OCI-LY1 (cell line): ENCODE data around the gene ANKH.

Source experiments
- H2AFZ ChIP-seq: fragments of 200-600 bp; sonication (generic), shearing (Covaris generic); 2 replicates; pipeline ENCODE4 v1.6.0; 2014; ENCODE audit warnings: antibody characterized with exemption, mild to moderate bottlenecking, low read length
- H3F3A ChIP-seq: fragments of 200-600 bp; sonication (generic), shearing (Covaris generic); 2 replicates; pipeline ENCODE4 v1.6.0; 2014; ENCODE audit warnings: mild to moderate bottlenecking, antibody characterized with exemption, low read length, moderate library complexity; ENCODE audit not compliant: insufficient read depth
- H3K27ac ChIP-seq: fragments of 200-600 bp; sonication (generic); 2 replicates; pipeline ENCODE4 v1.5.1; 2014; ENCODE audit warnings: low read length, mixed run types, mild to moderate bottlenecking, low read depth; ENCODE audit not compliant: poor library complexity, severe bottlenecking
- H3K27me3 ChIP-seq: fragments of 200-600 bp; sonication (generic); 2 replicates; pipeline ENCODE4 v1.6.0; 2014; ENCODE audit warnings: antibody characterized with exemption, mild to moderate bottlenecking, low read length, moderate library complexity; ENCODE audit not compliant: insufficient read depth
- H3K36me3 ChIP-seq: fragments of 200-600 bp; sonication (generic); 2 replicates; pipeline ENCODE4 v1.6.1; 2014; ENCODE audit warnings: mild to moderate bottlenecking, antibody characterized with exemption, low read length, moderate library complexity, mixed read lengths; ENCODE audit not compliant: insufficient read depth
- H3K4me1 ChIP-seq: fragments of 200-600 bp; sonication (generic); 2 replicates; pipeline ENCODE4 v1.5.1; 2014; ENCODE audit warnings: mild to moderate bottlenecking, low read length, moderate library complexity; ENCODE audit not compliant: insufficient read depth, severe bottlenecking
- H3K4me2 ChIP-seq: fragments of 200-600 bp; sonication (generic), shearing (Covaris generic); 2 replicates; pipeline ENCODE4 v1.6.1; 2014; ENCODE audit warnings: low read length
- H3K4me3 ChIP-seq: fragments of 200-600 bp; sonication (generic); 2 replicates; pipeline ENCODE4 v1.5.1; 2014; ENCODE audit warnings: low read length, low read depth, mild to moderate bottlenecking, mixed read lengths; ENCODE audit not compliant: poor library complexity, severe bottlenecking
- H3K79me2 ChIP-seq: fragments of 200-600 bp; shearing (Covaris generic); 2 replicates; pipeline ENCODE4 v1.6.1; 2016; ENCODE audit warnings: mixed run types, low read length, mixed read lengths; ENCODE audit not compliant: insufficient read depth
- H3K9ac ChIP-seq: fragments of 200-600 bp; sonication (generic), shearing (Covaris generic); 2 replicates; pipeline ENCODE4 v1.6.1; 2014; ENCODE audit warnings: mild to moderate bottlenecking, low read length, mixed read lengths
- H3K9me2 ChIP-seq: fragments of 200-600 bp; sonication (generic), shearing (Covaris generic); 2 replicates; pipeline ENCODE4 v1.6.1; 2014; ENCODE audit warnings: low read depth, mild to moderate bottlenecking, low read length, mixed read lengths
- H3K9me3 ChIP-seq: fragments of 200-600 bp; shearing (Covaris generic); 2 replicates; pipeline ENCODE4 v1.6.1; 2014; ENCODE audit warnings: low read length, mixed read lengths
- H4K20me1 ChIP-seq: fragments of 200-600 bp; sonication (generic), shearing (Covaris generic); 2 replicates; pipeline ENCODE4 v1.6.0; 2016; ENCODE audit warnings: mild to moderate bottlenecking, low read length; ENCODE audit not compliant: insufficient read depth
- EZH2 ChIP-seq: fragments of 200-600 bp; sonication (generic), shearing (Covaris generic); IDR thresholded peaks from 2 replicates; pipeline ENCODE4 v1.8.0; 2017; ENCODE audit warnings: borderline replicate concordance, mixed run types, mild to moderate bottlenecking, antibody characterized with exemption, low read length, moderate library complexity, mixed read lengths
- TF ChIP-seq, protein P1 (sequence below): fragments of 200-600 bp; sonication (generic), shearing (Covaris generic); IDR thresholded peaks from 2 replicates; pipeline ENCODE4 v1.5.1; 2017; ENCODE audit warnings: mild to moderate bottlenecking, antibody characterized with exemption, low read length, moderate library complexity, mixed read lengths

ANKH gene

DNA sequence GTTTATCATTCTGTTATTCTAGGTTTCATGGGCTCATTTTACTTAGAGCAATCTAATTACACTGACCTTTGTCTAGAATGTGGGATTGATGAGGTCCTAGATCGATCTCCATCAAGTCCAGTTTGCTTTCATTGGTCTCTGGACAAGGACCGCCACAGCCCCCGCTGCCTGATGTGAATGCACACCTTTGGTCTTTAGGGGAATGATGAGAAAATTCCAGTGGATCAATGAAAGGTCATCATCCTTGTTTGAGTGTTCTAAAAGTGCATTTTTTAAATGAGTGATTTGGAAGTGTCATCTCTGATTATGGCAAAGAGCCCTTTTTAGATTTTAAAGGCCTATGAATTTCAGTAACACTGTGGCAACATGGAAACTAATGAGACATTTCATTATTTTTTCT, 2.2 kb upstream of the ANKH start:
- no peak overlapping the region for H3K4me3 ChIP-seq
- no peak overlapping the region for H3K9ac ChIP-seq
- H3K4me1 ChIP-seq, result peaks cover 25% of the 10 kb centered on the region
- TF ChIP-seq, protein P1, sequence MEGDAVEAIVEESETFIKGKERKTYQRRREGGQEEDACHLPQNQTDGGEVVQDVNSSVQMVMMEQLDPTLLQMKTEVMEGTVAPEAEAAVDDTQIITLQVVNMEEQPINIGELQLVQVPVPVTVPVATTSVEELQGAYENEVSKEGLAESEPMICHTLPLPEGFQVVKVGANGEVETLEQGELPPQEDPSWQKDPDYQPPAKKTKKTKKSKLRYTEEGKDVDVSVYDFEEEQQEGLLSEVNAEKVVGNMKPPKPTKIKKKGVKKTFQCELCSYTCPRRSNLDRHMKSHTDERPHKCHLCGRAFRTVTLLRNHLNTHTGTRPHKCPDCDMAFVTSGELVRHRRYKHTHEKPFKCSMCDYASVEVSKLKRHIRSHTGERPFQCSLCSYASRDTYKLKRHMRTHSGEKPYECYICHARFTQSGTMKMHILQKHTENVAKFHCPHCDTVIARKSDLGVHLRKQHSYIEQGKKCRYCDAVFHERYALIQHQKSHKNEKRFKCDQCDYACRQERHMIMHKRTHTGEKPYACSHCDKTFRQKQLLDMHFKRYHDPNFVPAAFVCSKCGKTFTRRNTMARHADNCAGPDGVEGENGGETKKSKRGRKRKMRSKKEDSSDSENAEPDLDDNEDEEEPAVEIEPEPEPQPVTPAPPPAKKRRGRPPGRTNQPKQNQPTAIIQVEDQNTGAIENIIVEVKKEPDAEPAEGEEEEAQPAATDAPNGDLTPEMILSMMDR, result no peak
- TF ChIP-seq EZH2, result no peak
- no peak overlapping the region for H3K4me2 ChIP-seq
- no peaks in the 10 kb centered on the region for H3K36me3 ChIP-seq
- no peak overlapping the region for H3K27ac ChIP-seq
- H3K9me2 ChIP-seq, result no peaks in the 10 kb centered on the region
- no peak overlapping the region for H2AFZ ChIP-seq
- H3K79me2 ChIP-seq, result peaks cover 22% of the 10 kb centered on the region
- H3K9me3 ChIP-seq, result no peaks in the 10 kb centered on the region
- H4K20me1 ChIP-seq, result no peaks in the 10 kb centered on the region
- H3K27me3 ChIP-seq, result no peaks in the 10 kb centered on the region
- 0 out of 2 replicates have a peak, but pooled peaks cover 5% of the 10 kb centered on the region for H3F3A ChIP-seq

- H2AFZ ChIP-seq, result no peak overlapping the region
- H3K4me3 ChIP-seq, result no peak overlapping the region
- H3K79me2 ChIP-seq, result peaks cover 29% of the 10 kb centered on the region
- H3K4me2 ChIP-seq, result no peak overlapping the region
- no peak for TF ChIP-seq EZH2
- TF ChIP-seq, protein P1, result no peak
- H3K27me3 ChIP-seq, result no peaks in the 10 kb centered on the region
- no peaks in the 10 kb centered on the region for H3K36me3 ChIP-seq
- H4K20me1 ChIP-seq, result no peaks in the 10 kb centered on the region
- H3K27ac ChIP-seq, result no peak overlapping the region
- H3K9me3 ChIP-seq, result no peaks in the 10 kb centered on the region
- no peaks in the 10 kb centered on the region for H3K9me2 ChIP-seq
- H3K9ac ChIP-seq, result no peak overlapping the region; the same call in 1 of the 2 replicates
- peaks cover 32% of the 10 kb centered on the region for H3K4me1 ChIP-seq
- H3F3A ChIP-seq, result 0 out of 2 replicates have a peak, but pooled peaks cover 5% of the 10 kb centered on the region
These were observed 1.5 kb upstream of the ANKH start for GRCh38 chr5:14873093-14873492.

GRCh38 chr5:14872070-14872989, 752 bp upstream of the ANKH start:
- no peak overlapping the region for H3K27ac ChIP-seq
- TF ChIP-seq EZH2, result no peak
- TF ChIP-seq, protein P1, result no peak
- no peaks in the 10 kb centered on the region for H3K9me2 ChIP-seq
- 0 out of 2 replicates have a peak, but pooled peaks cover 5% of the 10 kb centered on the region for H3F3A ChIP-seq
- H3K27me3 ChIP-seq, result no peaks in the 10 kb centered on the region
- no peaks in the 10 kb centered on the region for H3K9me3 ChIP-seq
- no peak overlapping the region; the same call in 1 of the 2 replicates for H2AFZ ChIP-seq
- peak overlapping the region; percentile 57 for H3K9ac ChIP-seq
- H4K20me1 ChIP-seq, result no peaks in the 10 kb centered on the region
- peaks cover 34% of the 10 kb centered on the region for H3K79me2 ChIP-seq
- peaks cover 32% of the 10 kb centered on the region for H3K4me1 ChIP-seq
- peak overlapping the region; percentile 66 for H3K4me3 ChIP-seq
- H3K36me3 ChIP-seq, result no peaks in the 10 kb centered on the region
- H3K4me2 ChIP-seq, result peak overlapping the region; percentile 76
